HepG2 (cell line): ENCODE data around the gene MAPK14. TPM values are rescaled to one million over a fixed set of nuclear protein-coding genes. Genes with fewer than 3 reads are reported as not detected.

ENCODE experiments used
- CBX2 ChIP-seq, 2 experiments: fragments of 200-600 bp in 1 of 2; sonication (generic); formaldehyde crosslinking in 1 of 2; IDR thresholded peaks; 2 replicates each; pipeline versions ENCODE4 v1.7.0 to v1.8.1; 2018 to 2022; ENCODE audit warnings: low read depth in 2 of 2, low read length in 1 of 2, mild to moderate bottlenecking in 1 of 2, missing genetic modification reagents in 1 of 2
- CREB3 ChIP-seq: sonication (generic); formaldehyde crosslinking; IDR thresholded peaks from 2 replicates; pipeline ENCODE4 v1.5.0; 2020; ENCODE audit warnings: missing genetic modification reagents
- FOXK1 ChIP-seq: sonication (generic); formaldehyde crosslinking; IDR thresholded peaks from 2 replicates; pipeline ENCODE4 v1.4.0; 2020; ENCODE audit warnings: low read depth, missing genetic modification reagents, borderline replicate concordance
- GTF2F1 ChIP-seq: fragments of 150-350 bp; IDR thresholded peaks from 2 replicates; pipeline ENCODE4 v1.6.1; 2014; ENCODE audit warnings: low read length
- HIVEP1 ChIP-seq: sonication (generic); formaldehyde crosslinking; IDR thresholded peaks from 2 replicates; pipeline ENCODE4 v1.4.0; 2020; ENCODE audit warnings: mild to moderate bottlenecking, missing genetic modification reagents
- NFAT5 ChIP-seq: sonication (generic); formaldehyde crosslinking; IDR thresholded peaks from 2 replicates; pipeline ENCODE4 v1.4.0; 2020; ENCODE audit warnings: missing genetic modification reagents
- PHF8 ChIP-seq: sonication (generic); formaldehyde crosslinking; IDR thresholded peaks from 2 replicates; pipeline ENCODE4 v1.5.0; 2020; ENCODE audit warnings: missing genetic modification reagents
- SP140L ChIP-seq: sonication (generic); formaldehyde crosslinking; IDR thresholded peaks from 2 replicates; pipeline ENCODE4 v1.4.0; 2020; ENCODE audit warnings: missing genetic modification reagents, borderline replicate concordance
- THAP7 ChIP-seq: sonication (generic); formaldehyde crosslinking; IDR thresholded peaks from 2 replicates; pipeline ENCODE4 v1.8.1; 2023; ENCODE audit warnings: mild to moderate bottlenecking, missing genetic modification reagents
- ZFP36 ChIP-seq: fragments of 150-350 bp; IDR thresholded peaks from 2 replicates; pipeline ENCODE4 v1.6.1; 2018; ENCODE audit warnings: borderline replicate concordance, low read length, low read depth; ENCODE audit not compliant: partially characterized antibody
- ZNF12 ChIP-seq: sonication (generic); formaldehyde crosslinking; IDR thresholded peaks from 2 replicates; pipeline ENCODE4 v1.5.0; 2020; ENCODE audit warnings: missing genetic modification reagents
- ZNF232 ChIP-seq: sonication (generic); formaldehyde crosslinking; IDR thresholded peaks from 2 replicates; pipeline ENCODE4 v1.4.0; 2020; ENCODE audit warnings: missing genetic modification reagents, borderline replicate concordance
- ZNF276 ChIP-seq: sonication (generic); formaldehyde crosslinking; IDR thresholded peaks from 2 replicates; pipeline ENCODE4 v1.4.0; 2020; ENCODE audit warnings: mild to moderate bottlenecking, low read depth, missing genetic modification reagents
- ZNF296 ChIP-seq: sonication (generic); formaldehyde crosslinking; conservative IDR thresholded peaks from 2 replicates; pipeline ENCODE4 v1.5.0; 2020; ENCODE audit warnings: mild to moderate bottlenecking, missing genetic modification reagents
- ZNF446 ChIP-seq: sonication (generic); formaldehyde crosslinking; IDR thresholded peaks from 2 replicates; pipeline ENCODE4 v1.5.0; 2020; ENCODE audit warnings: mild to moderate bottlenecking, missing genetic modification reagents
- ZNF530 ChIP-seq: sonication (generic); formaldehyde crosslinking; IDR thresholded peaks from 2 replicates; pipeline ENCODE4 v1.5.0; 2020; ENCODE audit warnings: low read depth, mild to moderate bottlenecking, missing genetic modification reagents
- ZNF569 ChIP-seq: sonication (generic); formaldehyde crosslinking; IDR thresholded peaks from 2 replicates; pipeline ENCODE4 v1.5.0; 2020; ENCODE audit warnings: mild to moderate bottlenecking, missing genetic modification reagents, moderate library complexity, borderline replicate concordance
- ZNF580 ChIP-seq: IDR thresholded peaks from 2 replicates; pipeline ENCODE4 v1.6.1; 2016; ENCODE audit warnings: low read depth, borderline replicate concordance
- ZNF652 ChIP-seq: IDR thresholded peaks from 2 replicates; pipeline ENCODE4 v1.6.1; 2016; ENCODE audit warnings: low read depth, borderline replicate concordance
- ZNF691 ChIP-seq: sonication (generic); formaldehyde crosslinking; IDR thresholded peaks from 2 replicates; pipeline ENCODE4 v1.4.0; 2020; ENCODE audit warnings: missing genetic modification reagents, low read depth, mild to moderate bottlenecking, borderline replicate concordance
- ZNF75D ChIP-seq: sonication (generic); formaldehyde crosslinking; IDR thresholded peaks from 2 replicates; pipeline ENCODE4 v1.8.1; 2023; ENCODE audit warnings: missing genetic modification reagents, mild to moderate bottlenecking, borderline replicate concordance
- polyA plus RNA-seq, 8 experiments: library from polyadenylated mRNA; depleted of rRNA in 3 of 8; stranded (reverse) in 7 of 8; unstranded in 1 of 8; fragments of >200 nt; fragmentation: Illumina TruSeq in 4 of 8; extraction: Trizol in 4 of 8; gene quantifications; 2 replicates each; pipeline versions ENCODE4 v1.2.1 to v1.2.3, GENCODE V29; 2011 to 2016; ENCODE audit warnings: low read depth in 4 of 8, missing spikeins in 1 of 8, mixed read lengths in 1 of 8; ENCODE audit not compliant: insufficient read depth in 1 of 8
- total RNA-seq, 5 experiments: library from RNA; depleted of rRNA; stranded (reverse); fragments of >200 nt; fragmentation: Illumina TruSeq; extraction: Trizol; gene quantifications; 2 replicates each; pipeline ENCODE4 v1.2.3, GENCODE V29; 2016; ENCODE audit warnings: low read depth in 1 of 5

The MAPK14 gene
- total and polyA plus RNA-seq, 2 of the 13 experiments (the other 11 are each of a cell fraction or from before 2014, with no cell fraction given), result 66.3 to 67.3 TPM

- TF ChIP-seq ZFP36, result no peak
- no peak for TF ChIP-seq CREB3 (CRISPR knock-in tag)
- no peak for TF ChIP-seq FOXK1
- TF ChIP-seq SP140L (CRISPR knock-in tag), result no peak
- TF ChIP-seq ZNF12 (CRISPR knock-in tag), result no peak
- no peak for TF ChIP-seq ZNF296 (CRISPR knock-in tag)
- no peak for TF ChIP-seq ZNF232 (CRISPR knock-in tag)
- no peak for TF ChIP-seq CBX2 (IDR thresholded peaks at IDR 0.05; ENCODE audit: low read depth, low read length)
- TF ChIP-seq CBX2 (CRISPR knock-in tag; IDR thresholded peaks at IDR 0.05; ENCODE audit: low read depth), result no peak
- TF ChIP-seq PHF8 (CRISPR knock-in tag), result no peak
- TF ChIP-seq HIVEP1 (CRISPR knock-in tag), result no peak
- no peak for TF ChIP-seq ZNF75D
- TF ChIP-seq NFAT5 (CRISPR knock-in tag), result no peak
- no peak for TF ChIP-seq ZNF580 (CRISPR knock-in tag)
- no peak for TF ChIP-seq GTF2F1
- no peak for TF ChIP-seq ZNF652 (CRISPR knock-in tag)
- no peak for TF ChIP-seq ZNF569 (CRISPR knock-in tag)
- TF ChIP-seq ZNF276, result no peak
- no peak for TF ChIP-seq THAP7
- TF ChIP-seq ZNF446 (CRISPR knock-in tag), result no peak
- no peak for TF ChIP-seq ZNF691 (CRISPR knock-in tag)
- TF ChIP-seq ZNF530 (CRISPR knock-in tag), result no peak
These were observed 48.0 kb downstream of the MAPK14 start (continued) for GRCh38 chr6:36075656-36076055.
